Measurements from ENCODE around the gene TTLL11. TPM values are rescaled to one million over a fixed set of nuclear protein-coding genes. Genes with fewer than 3 reads are reported as not detected.
A peak's percentile ranks its signal among the peaks of the same experiment; 100 is the strongest.

Gene TTLL11
- total RNA-seq, 1 experiment from 2014 or later = 8.8 TPM

DNA sequence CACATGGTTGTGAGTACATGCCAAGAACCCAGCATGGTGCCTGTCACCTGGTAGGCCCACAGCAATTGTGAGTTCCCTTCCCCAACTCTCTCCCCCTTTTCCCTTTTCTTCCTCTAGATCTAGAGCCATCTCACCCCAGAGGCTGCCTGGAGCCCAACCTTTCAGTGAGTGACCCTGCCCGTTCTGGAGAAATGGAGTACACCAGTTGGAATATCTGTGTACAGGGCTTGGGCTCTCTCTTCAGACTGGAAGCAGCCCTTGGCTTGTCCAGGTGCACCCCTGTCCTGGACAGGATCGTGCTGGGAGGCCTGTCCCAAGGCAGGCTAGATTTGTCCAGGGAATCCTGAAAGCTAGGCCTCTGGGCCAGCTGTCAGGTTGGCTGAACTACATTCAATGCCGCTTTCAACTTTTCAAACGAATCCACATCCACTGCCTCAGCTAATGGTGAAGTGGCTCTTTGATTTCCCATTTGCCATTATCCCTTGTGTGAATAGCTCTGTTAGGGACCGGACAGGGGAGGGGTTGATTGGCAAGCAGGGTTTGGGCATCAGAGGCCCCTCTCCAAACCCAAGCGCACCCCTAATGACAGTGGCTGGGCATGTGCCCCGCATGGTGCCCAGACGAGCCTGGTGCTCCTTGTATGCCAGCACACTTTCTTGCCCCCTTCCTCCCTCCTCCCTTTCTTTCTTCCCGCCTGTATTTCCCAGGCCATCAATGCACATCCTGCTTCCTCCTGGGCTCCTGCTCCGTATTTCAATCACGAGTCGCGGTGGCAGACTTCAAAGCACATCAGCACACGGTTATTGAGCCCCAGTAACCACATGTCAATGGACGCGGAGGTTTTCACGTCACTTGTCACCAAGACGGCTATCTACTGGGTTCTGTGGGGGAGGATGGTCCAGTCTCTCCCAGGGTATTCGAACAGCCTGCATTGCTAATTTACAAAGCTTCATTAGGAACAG, 230.5 kb downstream of the TTLL11 start:
- H3K4me1 ChIP-seq = peaks cover 11% of the 10 kb centered on the region

DNA sequence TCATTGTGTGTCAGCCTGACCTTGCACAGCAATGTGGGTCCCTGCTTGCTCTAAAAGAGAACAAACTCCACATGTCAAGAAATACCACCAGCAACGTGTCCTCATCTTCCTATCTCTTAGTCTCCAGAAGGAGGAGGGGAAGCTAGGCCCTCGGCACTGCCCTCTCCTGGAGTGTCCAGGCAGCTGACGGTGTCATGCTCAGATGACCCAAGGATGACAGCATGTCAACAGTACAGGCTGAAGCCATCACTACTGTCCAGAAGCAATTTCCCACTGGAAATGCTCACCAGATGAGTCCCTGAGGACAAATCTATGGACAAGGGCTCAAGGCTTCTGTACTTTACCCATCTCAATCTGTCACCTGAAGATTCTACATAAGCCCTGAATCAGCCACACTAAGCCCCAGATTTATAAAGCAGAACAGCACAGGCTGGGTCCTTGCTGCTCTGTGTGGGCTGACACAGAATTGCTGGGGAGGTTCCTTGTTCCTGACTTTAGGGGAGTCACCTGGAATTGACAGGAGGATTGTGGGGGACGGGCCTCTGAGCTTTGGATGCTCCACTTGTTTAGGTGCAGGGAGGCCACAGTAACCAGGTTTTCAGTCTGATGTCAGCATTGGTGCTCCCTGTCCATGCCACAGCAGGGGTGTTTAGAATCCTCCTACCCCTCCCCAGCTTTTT, 231.5 kb downstream of the TTLL11 start:
- peak in 1 of 2 experiments; percentile 42 for DNase-seq
- Histone ChIP-seq H3K36me3 (no peaks in the 10 kb centered on the region), H3K4me1 (peaks cover 11% of the 10 kb centered on the region), H3K27ac (no peak overlapping the region), H3K27me3 (no peaks in the 10 kb centered on the region), H3K4me3 (no peak overlapping the region), H3K9me3 (replicated peaks) (no peaks in the 10 kb centered on the region)

More for the DNA sequence above, 230.5 kb downstream of the TTLL11 start:
- Histone ChIP-seq H3K27ac (no peak overlapping the region), H3K9me3 (replicated peaks) (no peaks in the 10 kb centered on the region), H3K4me3 (no peak overlapping the region), H3K27me3 (no peaks in the 10 kb centered on the region), H3K36me3 (no peaks in the 10 kb centered on the region)
- DNase-seq = no peak

DNA sequence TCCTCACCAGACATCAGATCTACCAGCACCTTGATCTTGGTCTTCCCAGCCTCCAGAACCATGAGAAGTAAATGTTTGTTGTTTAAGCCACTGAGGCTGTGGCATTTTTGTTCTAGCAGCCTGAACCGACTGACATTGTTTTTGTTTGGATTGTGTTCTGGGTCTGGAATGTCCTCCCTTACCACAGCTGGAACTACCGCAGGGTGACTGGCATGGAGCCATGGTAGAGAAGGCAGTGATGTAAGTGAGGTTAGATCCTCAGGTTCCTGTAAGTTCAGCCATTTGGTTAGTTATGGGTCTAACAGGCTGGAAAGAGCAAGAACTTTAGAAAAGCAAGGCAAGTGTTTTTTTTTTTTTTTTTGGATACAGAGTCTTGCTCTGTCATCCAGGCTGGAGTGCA, 232.4 kb downstream of the TTLL11 start:
- Histone ChIP-seq H3K9me3 (replicated peaks) (no peaks in the 10 kb centered on the region), H3K27me3 (no peaks in the 10 kb centered on the region), H3K4me3 (no peak overlapping the region), H3K4me1 (peaks cover 11% of the 10 kb centered on the region), H3K27ac (no peak overlapping the region), H3K36me3 (no peaks in the 10 kb centered on the region)
- peak; percentile 77 to 84 for DNase-seq

DNA sequence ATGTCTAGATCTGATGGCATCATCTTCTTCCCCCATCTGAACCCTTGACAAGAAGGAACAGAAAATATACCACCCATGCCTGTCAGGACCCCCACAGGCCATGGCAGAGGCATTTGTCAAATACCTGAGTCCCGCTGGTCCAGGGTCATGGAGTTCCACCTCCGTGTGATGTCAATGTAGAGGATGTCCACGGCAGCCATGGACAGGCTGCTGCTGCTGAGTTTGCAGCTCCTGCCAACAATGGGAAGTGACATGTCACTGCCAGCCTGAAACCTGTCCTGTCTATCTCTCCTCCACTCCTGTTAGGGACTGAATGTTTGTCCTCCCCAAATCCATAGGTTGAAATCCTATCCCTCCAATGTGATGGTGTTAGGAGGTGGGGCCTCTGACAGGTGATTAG, 232.9 kb downstream of the TTLL11 start:
- Histone ChIP-seq H3K36me3 (no peaks in the 10 kb centered on the region), H3K4me1 (peaks cover 11% of the 10 kb centered on the region), H3K4me3 (no peak overlapping the region), H3K27me3 (no peaks in the 10 kb centered on the region), H3K9me3 (replicated peaks) (no peaks in the 10 kb centered on the region), H3K27ac (no peak overlapping the region)
- DNase-seq = no peak

DNA sequence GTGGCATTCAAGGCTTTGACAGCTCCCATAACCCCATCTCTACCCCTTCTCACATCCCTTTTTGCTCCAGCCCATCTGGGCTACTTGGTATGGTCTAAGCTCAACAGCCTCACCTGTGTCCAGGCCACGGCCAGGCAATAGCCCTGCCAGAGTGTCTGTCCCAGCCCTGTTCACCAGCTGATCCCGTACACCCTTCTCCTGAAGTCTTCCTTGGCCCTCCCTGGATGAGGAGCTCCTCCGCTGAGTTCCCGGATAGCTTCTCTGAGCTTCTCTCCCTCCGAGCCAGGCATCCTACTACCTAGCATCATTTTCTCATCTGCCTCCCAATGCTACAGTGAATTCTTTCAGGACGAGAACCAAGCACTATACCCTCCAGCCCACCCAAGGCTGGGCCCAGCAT, 233.5 kb downstream of the TTLL11 start:
- no peaks in the 10 kb centered on the region for H3K27me3 ChIP-seq
- no peak overlapping the region for H3K27ac ChIP-seq
- peaks cover 11% of the 10 kb centered on the region for H3K4me1 ChIP-seq
- no peaks in the 10 kb centered on the region for H3K36me3 ChIP-seq
- H3K9me3 ChIP-seq (replicated peaks) = no peaks in the 10 kb centered on the region
- H3K4me3 ChIP-seq = no peak overlapping the region
- no peak for DNase-seq

DNA sequence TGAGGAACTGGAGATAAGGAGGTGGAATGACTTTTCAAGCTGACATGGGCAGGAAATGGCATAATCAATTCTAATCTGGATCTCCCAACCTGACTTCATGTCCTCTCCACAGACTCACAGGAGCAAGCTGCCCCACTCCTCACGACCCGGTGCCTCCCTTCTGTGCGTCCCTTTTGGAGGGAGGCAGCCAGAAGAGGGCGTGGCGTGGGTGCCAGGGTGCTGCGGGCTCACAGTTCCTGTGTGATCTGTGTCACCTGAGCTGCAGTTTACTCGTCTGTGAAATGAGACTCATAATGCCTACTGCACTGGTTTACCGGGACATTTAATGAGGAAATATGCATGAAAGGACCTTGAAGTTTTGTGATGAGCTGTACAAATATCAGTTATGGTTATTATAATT, 234.3 kb downstream of the TTLL11 start:
- H3K27ac ChIP-seq = no peak overlapping the region
- no peaks in the 10 kb centered on the region for H3K36me3 ChIP-seq
- no peak overlapping the region for H3K4me3 ChIP-seq
- no peaks in the 10 kb centered on the region for H3K27me3 ChIP-seq
- DNase-seq = no peak
- H3K4me1 ChIP-seq = peaks cover 11% of the 10 kb centered on the region
- H3K9me3 ChIP-seq (replicated peaks) = no peaks in the 10 kb centered on the region

DNA sequence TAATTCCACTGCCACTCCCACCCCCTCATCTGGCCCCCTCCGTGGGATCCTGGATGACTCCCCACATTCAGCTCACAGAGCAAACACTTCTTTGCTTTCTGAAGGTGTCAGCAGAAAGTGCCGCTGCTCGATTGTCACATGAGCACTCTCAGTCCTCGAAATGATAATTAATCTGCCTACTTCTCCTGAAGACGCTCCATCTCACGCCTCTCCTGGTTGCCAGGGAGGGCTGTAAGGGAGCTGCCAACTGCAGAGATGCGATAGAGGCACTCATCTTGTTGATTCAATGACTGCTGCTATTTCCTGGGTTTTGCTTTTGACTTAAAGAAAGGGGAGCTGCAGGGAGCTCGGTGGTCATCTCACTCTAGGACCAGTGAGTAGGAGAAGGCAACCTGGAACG, 235.2 kb downstream of the TTLL11 start:
- Histone ChIP-seq H3K4me3 (no peak overlapping the region), H3K27me3 (no peaks in the 10 kb centered on the region), H3K4me1 (peaks cover 11% of the 10 kb centered on the region), H3K9me3 (replicated peaks) (no peaks in the 10 kb centered on the region), H3K27ac (no peak overlapping the region), H3K36me3 (no peaks in the 10 kb centered on the region)
- DNase-seq = no peak

DNA sequence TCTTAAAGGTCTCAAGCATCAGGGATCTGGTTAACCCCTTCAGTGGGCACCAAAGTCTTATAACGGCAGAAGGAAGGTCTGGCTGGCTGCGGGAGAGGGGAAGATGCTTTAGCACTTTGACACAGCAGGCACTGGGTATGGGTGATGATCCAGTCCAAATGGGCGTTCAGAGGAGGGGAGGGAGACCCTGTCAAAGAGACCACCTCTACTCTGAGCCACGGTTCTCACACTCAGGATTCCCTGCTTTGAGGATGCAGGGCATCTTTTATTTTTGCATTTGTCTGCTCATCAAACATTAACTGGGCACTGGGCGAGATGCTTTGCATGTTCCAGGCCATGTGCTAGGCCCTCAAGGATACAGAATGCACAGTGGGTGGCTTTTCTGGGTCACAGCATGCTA, 237.6 kb downstream of the TTLL11 start:
- no peak overlapping the region for H3K27ac ChIP-seq
- no peak for DNase-seq
- no peaks in the 10 kb centered on the region for H3K27me3 ChIP-seq
- H3K4me1 ChIP-seq = peaks cover 3% of the 10 kb centered on the region; the same call in 1 of the 2 replicates
- H3K4me3 ChIP-seq = no peak overlapping the region
- H3K9me3 ChIP-seq (replicated peaks) = no peaks in the 10 kb centered on the region
- no peaks in the 10 kb centered on the region for H3K36me3 ChIP-seq

DNA sequence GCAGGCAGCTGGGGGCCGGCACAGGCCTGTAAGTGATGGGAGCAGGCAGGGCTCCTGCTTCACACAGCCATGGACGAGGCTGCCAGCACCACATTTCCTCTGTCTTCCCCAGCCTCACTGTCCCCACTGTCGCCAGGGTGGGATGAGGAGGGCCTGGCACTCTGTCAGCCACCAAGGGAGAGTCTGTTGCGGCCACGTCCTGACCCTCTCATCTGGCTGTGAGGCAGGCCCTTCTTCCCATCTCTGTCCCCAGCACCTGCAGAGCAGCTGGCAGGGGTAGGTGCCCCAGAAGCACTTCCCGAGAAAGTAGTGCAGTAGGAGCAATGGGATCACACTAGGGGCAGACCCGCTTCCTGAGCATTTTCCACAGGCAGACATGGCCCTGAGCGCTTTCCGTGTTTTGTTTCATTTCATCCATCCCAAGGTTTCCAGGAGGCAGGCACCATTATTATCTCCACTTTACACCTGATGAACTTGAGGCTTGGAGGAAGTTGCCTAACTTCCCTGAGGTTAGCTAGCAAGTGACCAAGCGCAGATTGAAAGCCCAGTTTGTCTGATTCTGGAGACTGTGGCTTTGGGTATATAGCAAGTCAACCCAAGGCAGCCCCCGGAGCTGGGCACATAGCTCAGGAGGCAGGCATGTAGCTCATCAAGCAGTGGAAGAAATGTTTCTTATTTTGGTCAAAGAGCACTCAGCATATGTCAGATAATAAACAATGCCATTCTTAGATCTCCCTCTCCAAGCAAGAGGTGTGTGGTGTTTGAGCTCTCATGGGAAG, 239.3 kb downstream of the TTLL11 start:
- H3K4me1 ChIP-seq = no peaks in the 10 kb centered on the region
- DNase-seq = no peak
- H3K27ac ChIP-seq = no peak overlapping the region
- no peaks in the 10 kb centered on the region for H3K27me3 ChIP-seq
- H3K36me3 ChIP-seq = no peaks in the 10 kb centered on the region
- no peaks in the 10 kb centered on the region; the same call in 1 of the 2 replicates for H3K9me3 ChIP-seq (replicated peaks)
- H3K4me3 ChIP-seq = no peak overlapping the region

DNA sequence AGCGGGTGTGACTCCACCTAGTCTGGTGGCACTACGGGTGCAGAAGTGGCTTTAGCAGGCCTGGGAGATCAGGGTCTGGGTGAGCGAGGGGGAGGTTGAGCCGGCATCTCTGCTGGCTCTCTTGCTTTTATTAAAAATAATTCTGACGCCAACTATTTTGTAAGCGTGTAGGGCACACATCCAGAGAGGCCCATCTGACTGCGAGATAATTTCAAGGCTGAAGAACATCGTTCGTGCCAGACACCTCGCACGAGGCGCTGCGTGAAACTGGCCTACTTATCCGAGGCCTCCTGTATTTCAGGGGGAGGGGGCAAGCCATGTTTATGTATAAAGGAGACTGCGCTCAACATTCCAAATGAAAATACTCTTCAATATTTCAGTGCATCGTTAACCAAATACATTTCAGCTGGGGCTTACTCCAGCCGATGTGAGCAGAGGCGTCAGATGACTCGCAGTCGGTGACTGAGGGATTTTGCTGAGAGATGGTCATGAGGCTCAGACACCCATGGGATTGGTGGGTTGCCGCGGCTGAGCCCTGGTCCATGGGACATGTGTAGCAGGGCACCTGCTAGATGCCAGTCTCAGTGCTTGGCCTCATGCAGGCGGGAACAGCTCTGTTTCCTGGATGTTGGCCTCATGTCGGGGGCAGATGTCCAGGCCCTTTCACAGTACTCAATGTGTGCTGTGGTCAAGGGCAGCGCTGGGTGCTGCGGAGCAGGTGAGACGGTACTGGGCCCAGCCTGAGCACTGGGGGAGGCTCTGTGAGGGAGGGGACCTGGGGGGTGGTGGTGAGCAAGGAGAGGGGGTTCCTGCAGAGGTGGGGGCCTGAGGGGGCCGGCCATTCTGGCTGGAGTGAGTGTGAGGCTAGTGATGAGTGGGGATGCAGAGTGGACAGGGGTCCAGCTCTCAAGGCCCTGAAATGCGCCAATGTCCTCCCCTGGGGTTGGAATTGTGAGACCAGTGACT, 240.2 kb downstream of the TTLL11 start:
- Histone ChIP-seq H3K27me3 (no peaks in the 10 kb centered on the region), H3K36me3 (no peaks in the 10 kb centered on the region), H3K27ac (no peak overlapping the region), H3K4me1 (no peaks in the 10 kb centered on the region), H3K9me3 (replicated peaks) (peaks cover 8% of the 10 kb centered on the region; the same call in 1 of the 2 replicates), H3K4me3 (no peak overlapping the region)
- DNase-seq = no peak

DNA sequence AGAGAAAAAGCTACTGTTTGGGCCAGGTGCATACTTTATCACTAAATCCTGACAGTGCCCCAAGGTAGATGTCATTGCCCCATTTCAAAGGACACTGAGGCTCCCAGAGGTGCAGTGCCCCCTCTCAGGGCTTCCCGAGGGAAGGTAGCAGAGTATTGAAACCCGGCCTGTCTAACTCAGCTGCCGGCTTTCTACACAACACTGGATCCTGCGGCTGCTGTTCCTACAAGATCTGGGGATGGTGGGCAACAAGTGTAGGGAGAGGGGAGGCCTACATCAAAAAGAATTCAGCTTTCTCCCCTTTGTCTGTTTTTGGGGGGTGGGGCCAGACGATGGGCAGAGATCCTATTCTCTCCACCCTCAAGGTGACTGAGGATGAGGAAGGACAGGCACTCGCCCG, 240.9 kb downstream of the TTLL11 start:
- Histone ChIP-seq H3K4me3 (no peak overlapping the region), H3K4me1 (no peaks in the 10 kb centered on the region), H3K27me3 (no peaks in the 10 kb centered on the region), H3K36me3 (no peaks in the 10 kb centered on the region), H3K9me3 (replicated peaks) (peaks cover 8% of the 10 kb centered on the region; the same call in 1 of the 2 replicates), H3K27ac (no peak overlapping the region)
- no peak for DNase-seq

DNA sequence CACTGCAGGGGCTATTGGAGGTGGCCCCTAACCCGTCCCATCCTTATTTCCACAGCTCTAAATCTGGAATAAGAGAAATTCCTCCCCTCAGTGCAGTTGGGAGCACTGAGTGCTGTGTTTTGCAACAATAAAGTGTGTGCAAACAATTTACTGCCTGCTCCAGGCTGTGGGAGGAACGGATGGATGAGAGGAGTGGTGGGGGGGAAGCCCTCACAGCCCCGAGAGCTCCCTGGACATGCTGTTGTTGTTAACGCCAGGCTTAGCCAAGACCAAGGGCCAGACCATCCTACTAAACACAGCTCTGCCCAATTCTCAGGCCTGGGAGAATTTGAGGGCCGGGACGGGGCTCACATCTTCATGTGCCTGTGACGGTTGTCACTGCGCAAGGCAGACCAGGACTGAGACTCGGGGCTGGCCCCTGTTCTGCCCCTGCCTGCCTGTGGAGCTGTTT, 241.4 kb downstream of the TTLL11 start:
- Histone ChIP-seq H3K27me3 (no peaks in the 10 kb centered on the region), H3K27ac (no peak overlapping the region), H3K9me3 (replicated peaks) (peaks cover 8% of the 10 kb centered on the region; the same call in 1 of the 2 replicates), H3K4me1 (no peaks in the 10 kb centered on the region), H3K4me3 (no peak overlapping the region), H3K36me3 (no peaks in the 10 kb centered on the region)
- no peak for DNase-seq

DNA sequence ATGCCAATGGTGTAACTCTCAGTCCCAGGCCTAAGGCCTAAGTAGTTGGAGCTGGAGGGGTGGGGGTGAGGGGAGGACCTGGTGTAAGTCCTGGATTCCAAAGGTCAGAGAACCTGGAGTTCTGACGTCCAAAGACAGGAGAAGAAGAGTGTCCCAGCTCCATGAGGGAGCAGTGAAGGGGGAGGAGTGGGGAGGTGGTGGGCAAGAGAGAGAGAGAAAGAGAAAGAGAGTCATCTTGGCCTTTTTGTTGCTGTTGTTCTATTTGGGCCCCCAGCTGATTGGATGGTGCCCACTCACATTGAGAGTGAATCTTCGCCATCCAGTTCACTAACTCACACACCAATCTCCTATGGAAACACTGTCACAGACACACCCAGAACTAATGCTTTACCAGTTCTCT, 242.7 kb downstream of the TTLL11 start:
- Histone ChIP-seq H3K4me1 (no peaks in the 10 kb centered on the region), H3K4me3 (no peak overlapping the region), H3K27me3 (no peaks in the 10 kb centered on the region), H3K9me3 (replicated peaks) (peaks cover 8% of the 10 kb centered on the region; the same call in 1 of the 2 replicates), H3K36me3 (no peaks in the 10 kb centered on the region), H3K27ac (no peak overlapping the region)
- no peak for DNase-seq

DNA sequence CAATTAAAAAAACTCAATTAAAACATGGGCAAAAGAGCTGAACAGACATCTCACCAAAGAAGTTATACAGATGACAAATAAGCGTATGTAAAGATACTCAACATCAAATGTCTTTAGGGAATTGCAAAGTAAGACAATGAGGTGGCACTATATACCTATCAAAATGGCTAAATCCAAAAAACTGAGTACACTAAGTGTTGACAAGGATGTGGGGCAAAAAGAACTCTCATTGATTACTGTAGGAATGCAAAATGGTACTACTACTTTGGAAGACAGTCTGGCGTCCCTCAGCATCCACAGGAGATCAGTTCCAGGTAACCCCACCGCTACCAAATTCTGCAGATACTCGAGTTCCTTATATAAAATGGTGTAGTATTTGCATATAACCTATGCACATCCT, 243.6 kb downstream of the TTLL11 start:
- peaks cover 8% of the 10 kb centered on the region; the same call in 1 of the 2 replicates for H3K9me3 ChIP-seq (replicated peaks)
- H3K4me1 ChIP-seq = no peaks in the 10 kb centered on the region
- H3K36me3 ChIP-seq = no peaks in the 10 kb centered on the region
- no peak overlapping the region for H3K4me3 ChIP-seq
- no peaks in the 10 kb centered on the region for H3K27me3 ChIP-seq
- no peak for DNase-seq
- no peak overlapping the region for H3K27ac ChIP-seq

Data from SJCRH30 (cell line).